Panc1 (cell line): ENCODE measurements around the gene CEP95. TPM values are rescaled to one million over a fixed set of nuclear protein-coding genes. Genes with fewer than 3 reads are reported as not detected.

Source experiments
- ATAC-seq: fragments of 200-7000 bp; cut with Tn5 transposase; 2 replicates; pipeline ENCODE4 v1.9.1; 2020; ENCODE audit warnings: mild to moderate bottlenecking, moderate library complexity
- BruUV-seq: library from RNA; stranded (reverse); fragments of 400-500 nt; replicated peaks from 2 replicates; lab custom pipeline; 2021; lab: Mats Ljungman, UMichigan
- CTCF ChIA-PET: fragments of 300-600 bp; sonication (Branson Sonifier 250); formaldehyde crosslinking; loops from one replicate; lab custom pipeline; 2022; ENCODE audit warnings: antibody characterized with exemption; lab: Charles Lee
- POLR2A ChIA-PET: fragments of 300-600 bp; sonication (Branson Sonifier 250); formaldehyde crosslinking; loops from one replicate; lab custom pipeline; 2022; ENCODE audit warnings: antibody characterized with exemption; lab: Charles Lee
- DNase-seq: peaks from one replicate; pipeline ENCODE4 v3.0.0-alpha.2; 2010; ENCODE audit warnings: low read depth, low spot score
- H3K27ac ChIP-seq: 2 replicates; pipeline ENCODE4 v1.5.1; 2011; ENCODE audit warnings: mild to moderate bottlenecking, low read length, inconsistent platforms
- H3K27me3 ChIP-seq: fragments of 200-500 bp; sonication (Bioruptor generic); 2 replicates; pipeline ENCODE4 v1.6.0; 2014; ENCODE audit warnings: low read length, inconsistent platforms; ENCODE audit not compliant: control insufficient read depth, insufficient read depth
- H3K36me3 ChIP-seq: fragments of 200-500 bp; sonication (Bioruptor generic); 2 replicates; pipeline ENCODE4 v1.5.1; 2014; ENCODE audit warnings: inconsistent platforms, mild to moderate bottlenecking, low read length, moderate library complexity; ENCODE audit not compliant: control insufficient read depth, insufficient read depth
- H3K4me1 ChIP-seq: 2 replicates; pipeline ENCODE4 v1.5.1; 2011; ENCODE audit warnings: inconsistent platforms, mild to moderate bottlenecking, low read length, moderate library complexity; ENCODE audit not compliant: control insufficient read depth, insufficient read depth
- H3K4me3 ChIP-seq, 2 experiments: 2 replicates each; pipeline ENCODE4 v1.5.1; 2011 to 2012; ENCODE audit warnings: low read depth in 2 of 2, low read length in 2 of 2, mild to moderate bottlenecking in 2 of 2, inconsistent platforms in 1 of 2, moderate library complexity in 1 of 2
- H3K9me3 ChIP-seq: fragments of 200-500 bp; sonication (Bioruptor generic); 2 replicates; pipeline ENCODE4 v1.5.1; 2014; ENCODE audit warnings: low read depth, mild to moderate bottlenecking, inconsistent platforms, low read length, moderate library complexity; ENCODE audit not compliant: control insufficient read depth, insufficient read depth
- POLR2AphosphoS5 ChIP-seq: IDR thresholded peaks from 2 replicates; pipeline ENCODE4 v1.6.1; 2012; ENCODE audit warnings: mild to moderate bottlenecking, low read depth, low read length, moderate library complexity
- SIN3A ChIP-seq: IDR thresholded peaks from 2 replicates; pipeline ENCODE4 v1.6.1; 2012; ENCODE audit warnings: low read depth, mild to moderate bottlenecking, low read length, moderate library complexity, borderline replicate concordance; ENCODE audit not compliant: insufficient read depth
- TCF7L2 ChIP-seq: IDR thresholded peaks from 2 replicates; pipeline ENCODE4 v1.6.1; 2011; ENCODE audit warnings: mild to moderate bottlenecking, low read depth, low read length, inconsistent platforms
- in situ Hi-C: cut with HindIII; loops from 2 replicates; pipeline ENCODE4 v1.10.0; 2016; ENCODE audit warnings: low sequenced_read_pairs, low pct_unique_long_range_greater_than_20kb
- intact Hi-C: fragments of 100-400 bp; cut with micrococcal nuclease; formaldehyde crosslinking; loops from one replicate; pipeline ENCODE4 v1.10.0; 2022; ENCODE audit not compliant: unreplicated experiment
- total RNA-seq: library from RNA; stranded (reverse); gene quantifications from one replicate; pipeline ENCODE4 v1.2.1, GENCODE V29; 2021; ENCODE audit not compliant: unreplicated experiment
- TF ChIP-seq, protein P1 (sequence below), 2 experiments: IDR thresholded peaks; 2 replicates each; pipeline ENCODE4 v1.6.1; 2011 to 2012; ENCODE audit warnings: low read depth in 2 of 2, control low read depth in 1 of 2, low read length in 1 of 2, mild to moderate bottlenecking in 1 of 2, moderate library complexity in 1 of 2; ENCODE audit not compliant: insufficient read depth in 1 of 2
- TF ChIP-seq, protein P2 (sequence below): fragments of 450-650 bp; IDR thresholded peaks from 2 replicates; pipeline ENCODE4 v1.5.1; 2017; ENCODE audit warnings: mild to moderate bottlenecking

CEP95 gene
- total RNA-seq, 1 experiment from 2014 or later: 23.2 TPM

DNA sequence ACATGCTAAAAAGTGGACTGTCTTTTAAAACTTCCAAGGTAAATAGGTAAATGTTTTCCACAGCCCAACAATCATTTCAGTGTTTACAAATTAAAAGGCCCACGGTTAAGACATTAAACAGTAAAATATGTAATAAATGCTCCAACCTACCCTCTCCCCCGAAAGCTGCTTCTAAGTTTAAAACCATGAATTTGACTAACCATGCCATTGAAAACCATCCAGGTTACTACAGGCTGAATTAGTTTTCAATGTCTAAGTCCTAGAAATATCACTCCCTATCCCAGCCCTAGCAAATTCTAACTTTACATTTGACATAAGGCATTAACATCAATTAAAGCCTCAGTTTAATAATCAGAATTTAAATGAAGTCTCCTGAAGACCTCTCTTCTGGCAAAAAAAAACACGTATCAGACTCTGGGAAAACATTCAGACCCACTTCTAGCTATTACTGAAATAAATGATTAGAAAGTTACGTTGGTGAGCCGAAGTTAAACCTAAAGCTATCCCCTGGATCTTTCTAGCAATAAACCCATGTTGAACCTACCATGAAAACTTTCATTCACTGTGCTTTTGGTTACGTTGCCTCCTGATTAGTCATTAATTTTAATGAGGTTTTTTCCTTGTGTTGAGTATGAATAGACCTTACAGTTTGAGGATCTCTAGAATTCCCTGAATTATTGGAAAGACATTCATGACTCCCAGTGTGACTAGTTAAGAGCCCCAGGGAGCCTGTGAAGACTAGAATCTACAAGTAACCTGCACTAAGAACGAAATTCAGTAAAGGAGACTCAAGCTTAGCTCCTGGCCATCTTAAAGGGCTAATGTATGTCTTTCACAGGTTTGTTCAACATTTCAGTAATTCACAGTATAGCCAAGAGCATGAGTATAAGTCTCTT, 8.2 kb upstream of the CEP95 start:
- POLR2A ChIA-PET: interaction anchor here (0.6 to 1.0 kb wide), 4 partner anchors 70 to 226 kb away, joined by 3 to 11 read pairs (median 4); no protein-coding TSS in a partner anchor
- in situ Hi-C loops: no loop called here
- peak overlapping the region; percentile 93; the same call in 1 of the 2 replicates for H3K27ac ChIP-seq
- no peak for DNase-seq
- TF ChIP-seq POLR2AphosphoS5: 0 out of 2 replicates have a peak, but pooled peaks have one; percentile 43
- no peak for TF ChIP-seq TCF7L2
- TF ChIP-seq SIN3A: no peak
- TF ChIP-seq, protein P1, sequence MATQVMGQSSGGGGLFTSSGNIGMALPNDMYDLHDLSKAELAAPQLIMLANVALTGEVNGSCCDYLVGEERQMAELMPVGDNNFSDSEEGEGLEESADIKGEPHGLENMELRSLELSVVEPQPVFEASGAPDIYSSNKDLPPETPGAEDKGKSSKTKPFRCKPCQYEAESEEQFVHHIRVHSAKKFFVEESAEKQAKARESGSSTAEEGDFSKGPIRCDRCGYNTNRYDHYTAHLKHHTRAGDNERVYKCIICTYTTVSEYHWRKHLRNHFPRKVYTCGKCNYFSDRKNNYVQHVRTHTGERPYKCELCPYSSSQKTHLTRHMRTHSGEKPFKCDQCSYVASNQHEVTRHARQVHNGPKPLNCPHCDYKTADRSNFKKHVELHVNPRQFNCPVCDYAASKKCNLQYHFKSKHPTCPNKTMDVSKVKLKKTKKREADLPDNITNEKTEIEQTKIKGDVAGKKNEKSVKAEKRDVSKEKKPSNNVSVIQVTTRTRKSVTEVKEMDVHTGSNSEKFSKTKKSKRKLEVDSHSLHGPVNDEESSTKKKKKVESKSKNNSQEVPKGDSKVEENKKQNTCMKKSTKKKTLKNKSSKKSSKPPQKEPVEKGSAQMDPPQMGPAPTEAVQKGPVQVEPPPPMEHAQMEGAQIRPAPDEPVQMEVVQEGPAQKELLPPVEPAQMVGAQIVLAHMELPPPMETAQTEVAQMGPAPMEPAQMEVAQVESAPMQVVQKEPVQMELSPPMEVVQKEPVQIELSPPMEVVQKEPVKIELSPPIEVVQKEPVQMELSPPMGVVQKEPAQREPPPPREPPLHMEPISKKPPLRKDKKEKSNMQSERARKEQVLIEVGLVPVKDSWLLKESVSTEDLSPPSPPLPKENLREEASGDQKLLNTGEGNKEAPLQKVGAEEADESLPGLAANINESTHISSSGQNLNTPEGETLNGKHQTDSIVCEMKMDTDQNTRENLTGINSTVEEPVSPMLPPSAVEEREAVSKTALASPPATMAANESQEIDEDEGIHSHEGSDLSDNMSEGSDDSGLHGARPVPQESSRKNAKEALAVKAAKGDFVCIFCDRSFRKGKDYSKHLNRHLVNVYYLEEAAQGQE (IDR thresholded peaks at IDR 0.05; ENCODE audit: insufficient read depth in 1 of 2, low read depth in 2 of 2, low read length in 1 of 2): no peak
- TF ChIP-seq, protein P2, sequence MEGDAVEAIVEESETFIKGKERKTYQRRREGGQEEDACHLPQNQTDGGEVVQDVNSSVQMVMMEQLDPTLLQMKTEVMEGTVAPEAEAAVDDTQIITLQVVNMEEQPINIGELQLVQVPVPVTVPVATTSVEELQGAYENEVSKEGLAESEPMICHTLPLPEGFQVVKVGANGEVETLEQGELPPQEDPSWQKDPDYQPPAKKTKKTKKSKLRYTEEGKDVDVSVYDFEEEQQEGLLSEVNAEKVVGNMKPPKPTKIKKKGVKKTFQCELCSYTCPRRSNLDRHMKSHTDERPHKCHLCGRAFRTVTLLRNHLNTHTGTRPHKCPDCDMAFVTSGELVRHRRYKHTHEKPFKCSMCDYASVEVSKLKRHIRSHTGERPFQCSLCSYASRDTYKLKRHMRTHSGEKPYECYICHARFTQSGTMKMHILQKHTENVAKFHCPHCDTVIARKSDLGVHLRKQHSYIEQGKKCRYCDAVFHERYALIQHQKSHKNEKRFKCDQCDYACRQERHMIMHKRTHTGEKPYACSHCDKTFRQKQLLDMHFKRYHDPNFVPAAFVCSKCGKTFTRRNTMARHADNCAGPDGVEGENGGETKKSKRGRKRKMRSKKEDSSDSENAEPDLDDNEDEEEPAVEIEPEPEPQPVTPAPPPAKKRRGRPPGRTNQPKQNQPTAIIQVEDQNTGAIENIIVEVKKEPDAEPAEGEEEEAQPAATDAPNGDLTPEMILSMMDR: no peak
- no peaks in the 10 kb centered on the region for H3K9me3 ChIP-seq
- H3K4me3 ChIP-seq: no peak overlapping the region
- CTCF ChIA-PET: interaction anchor here (0.6 to 1.0 kb wide), 2 partner anchors 77 to 277 kb away, joined by 3 to 8 read pairs; no protein-coding TSS in a partner anchor
- BruUV-seq: no TSS peak
- peaks cover 47% of the 10 kb centered on the region for H3K4me1 ChIP-seq
- intact Hi-C loops: no loop called here
- peaks cover 56% of the 10 kb centered on the region for H3K36me3 ChIP-seq
- no peak for ATAC-seq
- H3K27me3 ChIP-seq: no peaks in the 10 kb centered on the region

DNA sequence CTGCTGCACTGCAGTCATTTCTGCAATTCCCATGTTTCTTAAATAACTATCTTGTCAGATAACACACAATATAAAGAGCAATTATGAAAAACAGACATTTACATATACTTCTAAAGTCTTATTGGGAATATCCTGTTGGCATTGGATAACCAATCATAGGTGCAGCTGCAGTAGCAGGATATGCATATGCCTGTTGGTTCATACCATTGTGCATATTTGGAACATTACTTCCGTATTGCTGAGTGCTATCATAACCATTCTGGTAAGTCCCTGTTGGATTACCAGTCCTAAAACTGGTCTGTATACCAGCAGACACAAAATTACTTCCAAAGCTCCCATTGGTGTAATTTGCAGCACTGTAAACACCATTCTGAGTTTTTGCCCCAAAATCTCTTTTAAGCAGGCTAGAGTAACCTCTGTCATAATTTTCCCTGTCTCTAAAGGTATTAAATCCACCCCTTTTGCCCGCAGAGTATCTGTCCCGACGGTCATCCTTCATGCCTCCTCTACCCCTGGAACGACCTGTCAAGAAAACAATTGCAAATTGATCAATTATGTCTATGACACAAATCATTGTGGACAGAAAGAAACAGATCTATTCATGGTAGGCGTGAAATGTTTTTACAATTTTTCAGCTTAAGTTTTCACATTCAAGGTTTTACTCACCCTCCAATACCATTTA, 6.8 kb upstream of the CEP95 start:
- intact Hi-C loops (no loop called here), in situ Hi-C loops (no loop called here)
- Histone ChIP-seq H3K4me1 (peaks cover 51% of the 10 kb centered on the region), H3K36me3 (peaks cover 68% of the 10 kb centered on the region), H3K27me3 (no peaks in the 10 kb centered on the region), H3K9me3 (no peaks in the 10 kb centered on the region), H3K27ac (no peak overlapping the region), H3K4me3 (no peak overlapping the region)
- no peak for TF ChIP-seq SIN3A
- TF ChIP-seq POLR2AphosphoS5: peak; percentile 38; the same call in 1 of the 2 replicates
- TF ChIP-seq, protein P2: no peak
- TF ChIP-seq, protein P1 (IDR thresholded peaks at IDR 0.05; ENCODE audit: insufficient read depth in 1 of 2, low read depth in 2 of 2, low read length in 1 of 2): no peak
- POLR2A ChIA-PET: interaction anchor here (1.0 kb wide), 1 partner anchor 80 kb away, joined by 11 read pairs; no protein-coding TSS in a partner anchor
- no peak for ATAC-seq
- CTCF ChIA-PET: no interaction called here
- BruUV-seq: TSS peak; percentile 10
- no peak for DNase-seq
